GM19193 (cell line): Measurements from ENCODE around the gene ZNRF3.

ENCODE experiments used
- POLR2A ChIP-seq: IDR thresholded peaks from 4 replicates; pipeline ENCODE4 v1.6.1; 2011; ENCODE audit not compliant: insufficient read depth, insufficient read length; ENCODE audit errors: extremely low read depth

The ZNRF3 gene

DNA sequence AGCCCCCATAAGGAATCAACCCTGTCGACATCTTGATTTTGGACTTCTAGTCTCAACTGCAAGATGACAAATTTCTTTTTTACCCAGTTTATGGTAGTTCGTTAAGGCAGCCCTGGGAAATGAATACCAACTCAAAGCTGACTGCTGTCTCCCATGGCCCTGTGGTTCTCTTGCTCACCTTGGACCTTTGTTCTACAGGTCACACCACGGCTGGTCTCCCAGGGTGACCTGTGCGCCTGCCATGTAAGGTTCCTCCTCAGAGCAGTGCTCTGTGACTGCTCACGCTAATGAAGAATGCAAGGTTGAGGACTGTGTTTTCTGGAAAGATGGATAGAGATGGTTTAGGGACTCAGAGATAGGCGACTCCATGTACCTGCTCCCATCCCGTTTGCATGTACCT is 68.2 kb downstream of the ZNRF3 start:
- no peak for TF ChIP-seq POLR2A

- no peak for TF ChIP-seq POLR2A
Observed at GRCh38 chr22:28951969-28952521, 68.7 kb downstream of the ZNRF3 start.

DNA sequence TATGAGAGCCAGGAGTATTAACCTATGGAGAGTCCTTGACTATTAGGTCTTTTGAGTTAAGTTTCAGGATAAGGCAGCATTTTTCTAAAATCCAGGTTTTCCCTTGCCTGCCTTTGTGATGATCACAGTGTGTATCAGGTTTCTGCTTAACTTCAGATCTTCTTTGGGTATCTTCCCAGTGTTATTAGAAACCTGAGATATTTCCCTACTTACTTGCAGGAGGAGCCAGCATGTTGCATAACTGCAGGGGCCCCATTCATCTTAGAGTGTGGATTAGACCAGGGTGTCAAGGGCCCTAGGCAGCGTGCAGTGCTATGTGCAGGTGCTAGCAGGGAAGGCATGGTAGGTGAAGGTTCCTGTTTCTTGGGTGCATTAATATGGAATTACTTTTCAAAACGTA is 69.5 kb downstream of the ZNRF3 start:
- no peak for TF ChIP-seq POLR2A

GRCh38 chr22:28953403-28953802 is 70.0 kb downstream of the ZNRF3 start:
- no peak for TF ChIP-seq POLR2A

GRCh38 chr22:28953976-28954880 is 70.9 kb downstream of the ZNRF3 start:
- TF ChIP-seq POLR2A: no peak

- TF ChIP-seq POLR2A: no peak
Observed at GRCh38 chr22:28955817-28956216, 72.4 kb downstream of the ZNRF3 start.

DNA sequence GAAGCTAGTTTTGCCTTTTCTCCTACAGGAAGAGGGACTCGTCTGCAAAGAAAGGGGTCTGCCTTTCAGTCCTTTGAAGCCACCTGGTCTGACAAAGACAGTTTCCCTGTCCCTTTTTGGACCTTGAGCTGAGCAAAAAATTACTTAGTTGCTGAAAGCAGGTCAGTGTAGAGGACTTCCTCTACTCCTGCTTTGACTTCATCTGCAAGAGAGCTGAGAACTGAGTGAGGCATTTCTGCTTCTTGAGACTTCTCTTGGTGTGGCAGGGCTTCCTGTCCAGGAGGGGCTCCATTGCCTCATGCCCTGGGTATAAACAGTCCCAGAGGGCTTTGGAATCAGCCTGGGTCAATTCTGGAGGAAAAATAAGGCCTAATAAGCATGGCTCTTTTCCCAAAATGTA is 73.1 kb downstream of the ZNRF3 start:
- no peak for TF ChIP-seq POLR2A

GRCh38 chr22:28958611-28959010 is 75.2 kb downstream of the ZNRF3 start:
- no peak for TF ChIP-seq POLR2A

DNA sequence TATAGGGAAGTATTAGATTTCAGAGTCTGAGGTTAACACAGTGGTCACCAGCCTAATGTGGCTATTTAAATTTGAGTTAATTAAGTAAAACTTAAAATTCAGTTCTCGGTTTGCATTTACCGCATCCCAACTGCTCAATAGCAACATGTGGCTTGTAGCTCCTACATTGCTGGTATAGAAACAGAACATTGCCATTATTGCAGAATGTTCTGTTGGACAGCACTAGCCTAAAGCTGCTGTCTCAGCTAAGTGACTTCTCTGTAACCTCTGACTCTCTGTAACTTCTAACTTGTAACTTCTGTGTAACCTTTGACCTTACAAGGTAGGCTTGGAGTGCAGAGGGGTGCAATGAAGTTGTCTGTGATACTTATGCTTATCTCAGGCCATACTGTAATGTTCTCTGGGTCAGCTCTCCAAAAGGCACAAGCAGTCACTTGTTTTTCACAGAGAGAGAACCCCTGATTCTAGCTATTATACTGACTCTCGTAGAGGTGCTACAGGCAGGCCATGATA is 78.7 kb downstream of the ZNRF3 start:
- no peak for TF ChIP-seq POLR2A

DNA sequence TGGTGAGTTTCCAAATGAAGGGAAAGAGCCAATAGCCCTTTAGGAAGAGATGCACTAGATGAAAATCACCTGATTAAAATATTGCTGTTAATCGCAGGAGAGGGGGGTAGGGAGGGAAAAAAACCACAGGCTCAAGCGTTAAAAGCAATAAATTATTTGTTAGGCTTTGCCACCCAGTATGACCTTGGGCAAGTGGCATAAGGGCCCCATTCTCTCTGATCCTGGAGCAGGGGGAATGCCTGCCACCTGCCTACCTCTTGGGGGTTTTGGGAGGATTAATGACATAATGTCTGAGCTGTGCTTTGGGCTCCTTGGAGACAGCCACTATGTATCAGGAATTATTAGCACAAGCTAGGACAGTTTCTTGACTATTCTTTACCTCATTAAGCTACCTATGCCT is 80.0 kb downstream of the ZNRF3 start:
- TF ChIP-seq POLR2A: no peak

- TF ChIP-seq POLR2A: no peak
Observed at GRCh38 chr22:28967163-28967665, 83.8 kb downstream of the ZNRF3 start.

DNA sequence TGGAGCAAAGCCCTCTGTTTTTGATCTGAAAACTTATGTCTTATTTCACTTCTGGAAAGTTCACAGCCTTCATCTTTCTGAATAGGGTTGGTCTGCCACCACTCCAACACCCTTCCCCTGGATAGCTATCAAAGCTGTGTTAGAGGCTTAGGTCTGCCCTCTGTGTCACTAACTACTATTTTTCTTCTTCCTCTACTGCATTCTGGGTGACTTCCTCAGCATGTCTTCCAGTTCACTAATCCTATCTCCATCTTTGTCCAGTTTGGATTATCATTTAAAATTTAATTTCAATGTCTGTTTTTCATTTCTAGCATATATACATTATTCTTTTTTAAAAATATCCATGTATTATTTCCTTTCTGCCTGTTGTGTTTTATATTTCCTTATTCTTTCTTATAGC is 84.6 kb downstream of the ZNRF3 start:
- no peak for TF ChIP-seq POLR2A

DNA sequence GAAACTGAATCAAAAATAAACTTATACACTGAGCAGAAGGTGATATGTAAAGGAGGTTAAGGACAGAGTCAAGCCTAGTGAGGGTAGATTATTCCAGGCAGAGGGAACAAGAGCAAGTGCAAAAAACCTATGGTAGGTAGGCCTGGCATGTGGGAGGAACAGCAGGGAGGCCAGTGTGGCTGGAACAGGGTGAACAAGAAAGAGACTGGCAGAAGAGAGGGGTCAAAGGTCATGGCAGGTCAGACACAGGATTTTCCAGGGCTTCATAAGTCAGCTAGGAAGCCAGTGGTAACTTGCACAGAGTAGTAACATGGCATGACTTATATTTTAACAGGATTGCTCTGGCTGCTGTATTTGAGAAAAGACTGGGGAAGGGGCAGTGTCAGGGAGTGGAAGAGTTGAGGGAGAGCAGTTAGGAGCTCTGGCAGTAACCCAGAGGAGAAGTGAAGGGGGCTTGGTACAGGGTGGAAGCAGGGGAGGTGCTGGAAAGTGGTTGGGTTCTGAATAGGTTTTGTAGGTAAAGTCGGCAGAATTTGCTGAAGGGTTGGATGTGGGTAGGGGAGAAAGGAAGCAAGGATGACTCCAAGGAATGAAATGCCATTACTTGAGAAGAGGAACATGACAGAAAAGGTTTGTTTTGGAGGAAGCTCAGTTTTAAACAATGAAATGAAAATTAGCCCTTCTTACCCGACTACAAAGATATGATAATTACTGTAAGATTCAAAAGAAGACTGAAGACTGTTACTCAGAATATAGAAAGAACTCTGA is 86.2 kb downstream of the ZNRF3 start:
- TF ChIP-seq POLR2A: no peak

DNA sequence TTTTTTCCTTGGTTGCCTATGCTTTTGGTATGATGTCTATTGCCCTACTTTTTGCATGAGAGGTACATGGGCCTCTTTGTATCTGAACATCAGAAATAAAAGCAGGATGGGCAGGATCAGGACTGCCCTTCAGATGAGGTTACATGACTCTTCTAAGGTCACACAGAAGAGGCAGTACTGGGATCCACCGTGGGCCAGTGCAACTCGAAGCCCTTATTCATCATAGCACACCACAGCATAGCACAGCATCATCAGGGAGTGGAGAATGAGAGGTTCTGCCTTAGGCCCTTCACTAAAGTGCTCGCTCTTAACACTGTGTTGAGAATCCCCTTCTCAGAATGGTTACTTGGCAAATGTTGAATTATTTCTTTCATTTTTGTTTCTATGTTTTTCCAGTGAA is 90.0 kb downstream of the ZNRF3 start:
- no peak for TF ChIP-seq POLR2A

DNA sequence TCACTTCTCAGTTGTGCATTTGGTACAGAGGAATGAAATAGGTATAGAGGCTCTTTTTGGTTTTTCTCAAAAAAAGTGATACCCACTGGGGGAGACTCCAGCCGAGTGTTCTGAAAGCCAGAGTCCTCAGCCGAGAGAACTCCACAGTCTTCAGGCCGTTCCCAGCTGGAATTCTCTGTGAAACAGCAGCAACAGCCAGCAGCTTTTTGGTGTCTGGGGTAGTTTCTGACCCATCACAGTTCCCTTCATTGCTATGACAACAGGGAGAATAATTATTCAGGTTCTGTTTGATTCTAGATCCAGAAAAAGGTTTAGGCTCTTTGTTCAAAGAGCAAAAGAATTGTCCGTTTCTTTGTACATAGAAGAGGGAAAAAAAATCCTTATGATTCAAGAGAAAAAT is 93.7 kb downstream of the ZNRF3 start:
- TF ChIP-seq POLR2A: no peak
